Measurements from ENCODE around the gene ATXN7L1.

DNA sequence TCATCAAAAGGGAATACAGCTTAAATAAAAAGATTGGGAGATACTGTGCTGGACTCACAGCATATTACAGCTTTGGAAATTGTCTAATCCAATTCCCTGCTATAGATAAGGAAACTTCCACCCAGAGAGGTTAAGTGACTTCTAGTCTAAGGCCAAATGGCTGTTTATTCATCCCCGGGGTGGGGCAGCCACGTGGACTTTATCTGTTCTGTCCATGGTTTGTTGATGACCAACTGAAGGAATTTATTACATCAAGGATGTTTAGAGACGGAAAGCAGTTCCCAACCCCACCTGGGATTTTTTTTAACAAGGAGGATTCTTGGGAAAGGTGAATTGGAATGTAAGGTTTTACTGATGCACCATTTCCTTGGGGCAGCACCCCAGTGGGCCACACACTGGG, 88.6 kb downstream of the ATXN7L1 start:
- TF ChIP-seq, protein P1, sequence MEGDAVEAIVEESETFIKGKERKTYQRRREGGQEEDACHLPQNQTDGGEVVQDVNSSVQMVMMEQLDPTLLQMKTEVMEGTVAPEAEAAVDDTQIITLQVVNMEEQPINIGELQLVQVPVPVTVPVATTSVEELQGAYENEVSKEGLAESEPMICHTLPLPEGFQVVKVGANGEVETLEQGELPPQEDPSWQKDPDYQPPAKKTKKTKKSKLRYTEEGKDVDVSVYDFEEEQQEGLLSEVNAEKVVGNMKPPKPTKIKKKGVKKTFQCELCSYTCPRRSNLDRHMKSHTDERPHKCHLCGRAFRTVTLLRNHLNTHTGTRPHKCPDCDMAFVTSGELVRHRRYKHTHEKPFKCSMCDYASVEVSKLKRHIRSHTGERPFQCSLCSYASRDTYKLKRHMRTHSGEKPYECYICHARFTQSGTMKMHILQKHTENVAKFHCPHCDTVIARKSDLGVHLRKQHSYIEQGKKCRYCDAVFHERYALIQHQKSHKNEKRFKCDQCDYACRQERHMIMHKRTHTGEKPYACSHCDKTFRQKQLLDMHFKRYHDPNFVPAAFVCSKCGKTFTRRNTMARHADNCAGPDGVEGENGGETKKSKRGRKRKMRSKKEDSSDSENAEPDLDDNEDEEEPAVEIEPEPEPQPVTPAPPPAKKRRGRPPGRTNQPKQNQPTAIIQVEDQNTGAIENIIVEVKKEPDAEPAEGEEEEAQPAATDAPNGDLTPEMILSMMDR (conservative IDR thresholded peaks at IDR 0.05; ENCODE audit: low read length), result no peak
- no peak for TF ChIP-seq EZH2phosphoT487 (IDR thresholded peaks at IDR 0.05; ENCODE audit: borderline replicate concordance, low read depth, low read length)

All from OCI-LY7 (cell line).